DND-41 (cell line): ENCODE results near the gene ACOT12.
"Not testable (repeated sequence)": the region's sequence is repeated elsewhere in the genome, so short reads cannot be mapped to it uniquely, and the experiment has no call there.

Source experiments
- ATAC-seq: fragments of 200-7000 bp; cut with Tn5 transposase; 3 replicates; pipeline ENCODE4 v1.9.1; 2021; ENCODE audit warnings: low read depth; ENCODE audit not compliant: insufficient read depth
- DNase-seq: peaks from one replicate; pipeline ENCODE4 v3.0.0-alpha.2; 2020
- H2AFZ ChIP-seq: 2 replicates; pipeline ENCODE4 v1.6.0; 2012; ENCODE audit warnings: low read depth, low read length
- H3K27ac ChIP-seq: 2 replicates; pipeline ENCODE4 v1.5.1; 2012; ENCODE audit warnings: low read length, inconsistent platforms
- H3K27me3 ChIP-seq: fragments of 200-600 bp; sonication (generic); 2 replicates; pipeline ENCODE4 v1.6.0; 2012; ENCODE audit warnings: low read length, mild to moderate bottlenecking, inconsistent platforms; ENCODE audit not compliant: insufficient read depth, poor library complexity
- H3K36me3 ChIP-seq: 2 replicates; pipeline ENCODE4 v1.5.1; 2012; ENCODE audit warnings: low read length, inconsistent platforms; ENCODE audit not compliant: insufficient read depth
- H3K4me1 ChIP-seq: 2 replicates; pipeline ENCODE4 v1.5.1; 2012; ENCODE audit warnings: mild to moderate bottlenecking, low read length; ENCODE audit not compliant: insufficient read depth
- H3K4me2 ChIP-seq: 2 replicates; pipeline ENCODE4 v1.6.0; 2012; ENCODE audit warnings: mild to moderate bottlenecking, moderate library complexity, low read length, inconsistent platforms; ENCODE audit not compliant: insufficient read depth
- H3K4me3 ChIP-seq, 2 experiments: fragments of 200-600 bp in 1 of 2; shearing (Covaris generic) in 1 of 2; 2 replicates each; pipeline ENCODE4 v1.5.1; 2012 to 2016; ENCODE audit warnings: inconsistent platforms in 2 of 2, low read length in 2 of 2, mild to moderate bottlenecking in 2 of 2, low read depth in 1 of 2, moderate library complexity in 1 of 2
- H3K79me2 ChIP-seq: 2 replicates; pipeline ENCODE4 v1.6.0; 2012; ENCODE audit warnings: low read length, inconsistent platforms; ENCODE audit not compliant: insufficient read depth
- H3K9ac ChIP-seq: 2 replicates; pipeline ENCODE4 v1.6.0; 2012; ENCODE audit warnings: low read depth, mild to moderate bottlenecking, inconsistent platforms, low read length, moderate library complexity
- H3K9me3 ChIP-seq: 2 replicates; pipeline ENCODE4 v1.5.1; 2012; ENCODE audit warnings: low read length, moderate library complexity, mild to moderate bottlenecking, inconsistent platforms; ENCODE audit not compliant: insufficient read depth, severe bottlenecking
- H4K20me1 ChIP-seq: 2 replicates; pipeline ENCODE4 v1.6.0; 2012; ENCODE audit warnings: low read length; ENCODE audit not compliant: insufficient read depth
- EZH2 ChIP-seq: IDR thresholded peaks from 3 replicates; pipeline ENCODE4 v1.6.1; 2012; ENCODE audit warnings: borderline replicate concordance, low read depth, mild to moderate bottlenecking, moderate library complexity, low read length, inconsistent platforms; ENCODE audit not compliant: severe bottlenecking
- TF ChIP-seq, protein P1 (sequence below): IDR thresholded peaks from 2 replicates; pipeline ENCODE4 v1.5.1; 2012; ENCODE audit warnings: borderline replicate concordance, low read length, moderate library complexity, mild to moderate bottlenecking; ENCODE audit not compliant: poor library complexity, severe bottlenecking; ENCODE audit errors: extremely low read depth

Gene ACOT12

DNA sequence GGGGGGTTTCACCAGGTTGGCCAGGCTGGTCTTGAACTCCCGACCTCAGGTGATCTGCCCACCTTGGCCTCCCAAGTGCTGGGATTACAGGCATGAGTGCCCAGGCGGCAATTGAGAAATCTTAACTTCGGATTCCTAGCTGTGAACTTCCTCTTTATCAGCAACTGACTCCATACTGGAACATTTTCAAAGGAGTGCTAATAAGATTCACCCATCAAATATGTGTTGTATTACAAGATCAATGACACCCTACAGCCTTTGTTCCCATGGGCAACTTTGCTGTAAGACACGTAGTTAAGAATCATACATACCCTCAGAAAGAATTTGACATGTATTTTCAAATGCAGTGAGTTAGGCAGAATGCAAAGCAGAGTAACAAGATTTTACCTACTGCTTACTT is 23.1 kb upstream of the ACOT12 start:
- no peak overlapping the region for H3K4me2 ChIP-seq
- H3K27ac ChIP-seq, result no peak overlapping the region
- no peaks in the 10 kb centered on the region for H4K20me1 ChIP-seq
- H3K4me3 ChIP-seq, result no peak overlapping the region
- no peak overlapping the region for H2AFZ ChIP-seq
- ATAC-seq (no peak), DNase-seq (no peak)
- TF ChIP-seq, protein P1, sequence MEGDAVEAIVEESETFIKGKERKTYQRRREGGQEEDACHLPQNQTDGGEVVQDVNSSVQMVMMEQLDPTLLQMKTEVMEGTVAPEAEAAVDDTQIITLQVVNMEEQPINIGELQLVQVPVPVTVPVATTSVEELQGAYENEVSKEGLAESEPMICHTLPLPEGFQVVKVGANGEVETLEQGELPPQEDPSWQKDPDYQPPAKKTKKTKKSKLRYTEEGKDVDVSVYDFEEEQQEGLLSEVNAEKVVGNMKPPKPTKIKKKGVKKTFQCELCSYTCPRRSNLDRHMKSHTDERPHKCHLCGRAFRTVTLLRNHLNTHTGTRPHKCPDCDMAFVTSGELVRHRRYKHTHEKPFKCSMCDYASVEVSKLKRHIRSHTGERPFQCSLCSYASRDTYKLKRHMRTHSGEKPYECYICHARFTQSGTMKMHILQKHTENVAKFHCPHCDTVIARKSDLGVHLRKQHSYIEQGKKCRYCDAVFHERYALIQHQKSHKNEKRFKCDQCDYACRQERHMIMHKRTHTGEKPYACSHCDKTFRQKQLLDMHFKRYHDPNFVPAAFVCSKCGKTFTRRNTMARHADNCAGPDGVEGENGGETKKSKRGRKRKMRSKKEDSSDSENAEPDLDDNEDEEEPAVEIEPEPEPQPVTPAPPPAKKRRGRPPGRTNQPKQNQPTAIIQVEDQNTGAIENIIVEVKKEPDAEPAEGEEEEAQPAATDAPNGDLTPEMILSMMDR, result no peak
- no peak for TF ChIP-seq EZH2
- no peaks in the 10 kb centered on the region for H3K4me1 ChIP-seq
- H3K27me3 ChIP-seq, result no peaks in the 10 kb centered on the region
- no peaks in the 10 kb centered on the region for H3K79me2 ChIP-seq
- H3K9me3 ChIP-seq, result no peaks in the 10 kb centered on the region
- peaks cover 78% of the 10 kb centered on the region for H3K36me3 ChIP-seq
- no peak overlapping the region for H3K9ac ChIP-seq

DNA sequence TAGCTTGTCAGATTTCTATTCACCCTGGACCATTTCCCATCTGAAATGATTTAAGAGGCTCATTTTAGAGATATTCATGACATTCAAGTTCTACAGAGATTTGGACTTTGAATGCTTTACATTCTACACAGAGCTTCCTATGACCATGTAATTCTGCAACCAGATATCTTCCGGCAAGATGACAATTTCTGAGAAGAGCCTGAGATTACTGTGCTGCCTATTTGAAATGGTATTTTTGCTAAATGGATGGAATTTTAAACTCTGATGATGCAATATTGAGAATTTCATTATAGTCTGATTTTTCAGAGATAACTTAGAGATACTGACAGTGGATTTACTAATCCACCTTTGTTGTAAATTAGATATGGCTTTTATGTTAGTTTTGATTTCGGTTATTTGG is 16.0 kb upstream of the ACOT12 start:
- H2AFZ ChIP-seq, result no peak overlapping the region
- H3K27me3 ChIP-seq, result no peaks in the 10 kb centered on the region
- H3K27ac ChIP-seq, result no peak overlapping the region
- no peak for DNase-seq
- no peak overlapping the region for H3K9ac ChIP-seq
- no peak for TF ChIP-seq EZH2
- TF ChIP-seq, protein P1, result no peak
- H3K36me3 ChIP-seq, result peaks cover 40% of the 10 kb centered on the region
- no peaks in the 10 kb centered on the region for H3K9me3 ChIP-seq
- no peak overlapping the region for H3K4me3 ChIP-seq
- no peaks in the 10 kb centered on the region for H3K79me2 ChIP-seq
- no peak for ATAC-seq
- no peaks in the 10 kb centered on the region for H3K4me1 ChIP-seq
- H3K4me2 ChIP-seq, result no peak overlapping the region
- H4K20me1 ChIP-seq, result no peaks in the 10 kb centered on the region

DNA sequence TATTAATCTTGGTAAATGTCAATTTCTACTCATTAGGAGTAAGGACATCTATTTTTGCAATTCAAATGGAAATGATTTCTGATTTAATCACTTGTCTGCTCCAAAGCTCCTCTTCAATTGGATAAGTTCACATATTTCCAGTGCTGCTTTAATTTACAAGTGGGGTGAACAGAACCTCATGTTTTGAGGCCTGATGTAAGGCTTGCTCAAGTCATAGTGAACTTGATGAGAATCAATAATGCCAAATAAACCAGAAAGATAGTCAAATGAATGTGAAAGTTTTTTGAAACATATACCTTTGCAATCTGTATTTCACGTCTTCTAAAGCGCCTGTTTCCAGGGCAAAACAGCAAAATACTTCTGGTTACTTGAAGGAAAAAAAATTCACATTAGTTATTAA is 15.4 kb upstream of the ACOT12 start:
- no peak overlapping the region for H3K27ac ChIP-seq
- H4K20me1 ChIP-seq, result no peaks in the 10 kb centered on the region
- no peak overlapping the region for H3K4me3 ChIP-seq
- H2AFZ ChIP-seq, result no peak overlapping the region
- DNase-seq (no peak), ATAC-seq (no peak)
- H3K27me3 ChIP-seq, result no peaks in the 10 kb centered on the region
- H3K9ac ChIP-seq, result no peak overlapping the region
- H3K4me2 ChIP-seq, result no peak overlapping the region
- peaks cover 34% of the 10 kb centered on the region for H3K36me3 ChIP-seq
- no peaks in the 10 kb centered on the region for H3K79me2 ChIP-seq
- no peaks in the 10 kb centered on the region for H3K9me3 ChIP-seq
- H3K4me1 ChIP-seq, result no peaks in the 10 kb centered on the region
- TF ChIP-seq, protein P1, result no peak
- no peak for TF ChIP-seq EZH2

DNA sequence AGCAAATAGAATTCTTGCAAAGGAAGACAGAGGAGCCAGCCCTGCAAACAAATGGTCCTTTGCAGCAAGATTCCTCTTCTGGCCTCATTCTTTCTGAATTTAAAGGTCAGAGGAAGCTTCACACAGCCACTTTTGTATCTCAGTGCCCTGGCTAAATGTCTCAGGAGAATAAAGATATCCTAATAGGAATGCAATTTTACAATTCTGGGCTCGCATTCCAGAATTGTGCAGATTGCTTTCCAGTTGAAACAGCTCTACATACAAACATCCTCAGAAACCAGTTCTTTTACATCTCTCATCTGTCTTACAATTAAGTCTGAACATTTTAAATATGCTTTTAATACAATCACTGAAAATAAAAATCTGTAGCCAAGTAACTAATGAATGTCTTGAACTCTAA is 14.6 kb upstream of the ACOT12 start:
- no peak overlapping the region for H3K4me2 ChIP-seq
- H3K9ac ChIP-seq, result no peak overlapping the region
- no peaks in the 10 kb centered on the region for H3K4me1 ChIP-seq
- H2AFZ ChIP-seq, result no peak overlapping the region
- ATAC-seq (no peak), DNase-seq (no peak)
- no peaks in the 10 kb centered on the region for H3K79me2 ChIP-seq
- TF ChIP-seq, protein P1, result no peak
- TF ChIP-seq EZH2, result no peak
- no peaks in the 10 kb centered on the region for H4K20me1 ChIP-seq
- H3K27ac ChIP-seq, result no peak overlapping the region
- H3K36me3 ChIP-seq, result peaks cover 33% of the 10 kb centered on the region
- H3K4me3 ChIP-seq, result no peak overlapping the region
- no peaks in the 10 kb centered on the region for H3K27me3 ChIP-seq
- no peaks in the 10 kb centered on the region for H3K9me3 ChIP-seq

DNA sequence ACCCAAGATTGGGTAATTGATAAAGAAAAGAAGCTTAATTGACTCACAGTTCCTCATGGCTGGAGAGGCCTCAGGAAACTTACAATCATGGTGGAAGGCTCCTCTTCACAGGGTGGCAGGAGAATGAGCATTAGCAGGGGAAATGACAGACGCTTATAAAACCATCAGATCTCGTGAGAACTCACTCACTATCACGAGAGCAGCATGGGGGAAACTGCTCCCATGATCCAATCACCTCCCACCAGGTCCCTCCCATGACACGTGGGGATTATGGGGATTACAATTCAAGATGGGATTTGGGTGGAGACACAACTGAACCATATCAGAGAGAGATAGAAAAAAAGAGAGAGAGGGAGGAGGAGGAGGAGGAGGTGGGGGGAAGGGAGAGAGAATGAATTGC is 13.9 kb upstream of the ACOT12 start:
- H3K9me3 ChIP-seq, H3K4me3 ChIP-seq, H3K27ac ChIP-seq, H3K79me2 ChIP-seq, H3K27me3 ChIP-seq, DNase-seq, H4K20me1 ChIP-seq, H2AFZ ChIP-seq, H3K9ac ChIP-seq, H3K4me2 ChIP-seq, ATAC-seq, H3K4me1 ChIP-seq: not testable (repeated sequence)
- peaks cover 26% of the 10 kb centered on the region for H3K36me3 ChIP-seq
